ENCODE results near the gene FAM25C.
A peak's percentile ranks its signal among the peaks of the same experiment; 100 is the strongest.
"Not testable (repeated sequence)": the region's sequence is repeated elsewhere in the genome, so short reads cannot be mapped to it uniquely, and the experiment has no call there.

The FAM25C gene

DNA sequence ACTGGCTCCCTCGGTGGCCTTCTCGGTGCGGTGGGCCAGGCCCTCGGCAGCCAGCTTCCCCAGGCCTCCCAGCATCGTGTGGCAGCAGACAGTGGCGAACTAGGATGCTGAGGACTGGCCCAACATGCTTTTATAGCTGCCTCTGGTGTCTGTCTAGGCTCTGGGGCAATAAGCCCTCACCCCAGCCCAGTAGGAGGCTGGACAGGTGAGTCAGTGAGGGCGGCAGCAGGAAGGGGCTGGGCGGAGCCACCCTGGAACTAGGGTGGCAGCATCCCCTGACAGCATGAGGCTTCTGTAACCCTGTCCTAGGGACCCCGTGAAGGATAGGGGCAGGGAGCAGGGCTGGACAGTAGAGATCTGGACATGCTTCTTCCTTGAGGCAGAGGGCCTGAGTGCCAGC lies at the start of gene FAM25C:
FAM25C (minus strand) TSS at position 101 of the 400 bp plus-strand sequence; CDS start at position 75, 26 bp downstream.
- DNase-seq, result not testable (repeated sequence)

DNA sequence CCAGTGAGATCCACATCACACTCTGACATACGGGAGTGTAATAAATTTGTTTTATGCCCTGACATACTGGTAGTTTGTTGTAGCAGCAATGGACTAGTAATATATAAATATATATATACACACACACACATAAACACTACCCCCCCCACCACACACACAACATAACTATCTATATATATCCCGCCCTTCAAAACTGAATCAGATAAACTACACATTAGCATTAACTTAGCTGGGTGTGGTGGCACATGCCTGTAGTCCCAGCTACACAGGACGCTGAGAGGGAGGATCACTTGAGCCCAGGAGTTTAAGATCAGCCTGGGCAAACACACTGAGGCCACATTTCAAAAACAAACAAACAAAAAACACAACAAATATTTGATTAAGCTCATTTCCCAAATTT lies 45.0 kb upstream of the FAM25C start:
- peak; percentile 0 for DNase-seq

GRCh38 chr10:48031390-48031789 lies 31.8 kb upstream of the FAM25C start:
- peak; percentile 0 for DNase-seq

DNA sequence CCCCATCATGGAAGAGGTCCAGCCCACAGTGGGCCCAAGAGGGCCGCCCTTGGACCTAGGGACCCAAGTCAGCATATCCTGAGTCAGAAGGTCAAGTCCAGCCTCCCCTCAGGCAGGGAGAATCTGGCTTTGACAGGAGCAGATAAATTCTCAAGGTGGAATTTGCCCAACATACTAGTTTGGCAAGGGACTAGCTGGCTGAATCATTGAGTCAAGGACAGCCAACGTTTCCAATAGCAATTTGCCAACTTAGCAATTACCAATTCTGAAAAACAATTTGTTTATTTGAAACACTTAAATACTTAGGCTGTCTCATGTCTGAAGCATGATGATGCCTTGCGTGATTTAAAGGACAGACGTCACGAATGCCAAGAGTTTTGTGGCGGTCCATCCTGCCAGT lies 2.7 kb upstream of the FAM25C start:
- DNase-seq, result not testable (repeated sequence)

- DNase-seq, result not testable (repeated sequence)
These were observed 5.5 kb downstream of the FAM25C start for GRCh38 chr10:47994045-47994444.

GRCh38 chr10:47992560-47992959 lies 7.0 kb downstream of the FAM25C start:
- DNase-seq, result not testable (repeated sequence)

GRCh38 chr10:47991706-47992105 lies 7.9 kb downstream of the FAM25C start:
- DNase-seq, result not testable (repeated sequence)

- not testable (repeated sequence) for DNase-seq
These were observed 9.5 kb downstream of the FAM25C start for GRCh38 chr10:47990097-47990496.

DNA sequence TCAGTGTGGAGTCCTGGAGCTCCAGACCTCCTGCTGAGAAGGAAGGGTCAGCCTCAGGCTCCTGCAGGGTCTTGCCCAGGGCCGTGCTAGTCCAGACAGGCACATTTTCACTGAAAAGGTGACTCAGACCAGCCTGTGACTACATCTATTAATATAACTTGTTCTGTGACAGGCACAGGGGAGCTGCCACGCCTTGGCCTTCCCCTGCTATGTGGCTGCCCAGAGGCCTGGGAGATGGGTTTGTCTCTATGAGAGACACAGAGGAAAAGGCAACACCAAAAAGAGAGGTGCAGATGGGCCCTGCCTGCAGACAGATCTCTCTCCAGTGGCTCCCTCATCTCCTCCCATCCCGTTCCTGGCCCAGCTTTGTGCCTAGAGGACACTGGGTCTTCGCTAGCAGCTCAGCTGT lies 10.0 kb downstream of the FAM25C start:
- not testable (repeated sequence) for DNase-seq

DNA sequence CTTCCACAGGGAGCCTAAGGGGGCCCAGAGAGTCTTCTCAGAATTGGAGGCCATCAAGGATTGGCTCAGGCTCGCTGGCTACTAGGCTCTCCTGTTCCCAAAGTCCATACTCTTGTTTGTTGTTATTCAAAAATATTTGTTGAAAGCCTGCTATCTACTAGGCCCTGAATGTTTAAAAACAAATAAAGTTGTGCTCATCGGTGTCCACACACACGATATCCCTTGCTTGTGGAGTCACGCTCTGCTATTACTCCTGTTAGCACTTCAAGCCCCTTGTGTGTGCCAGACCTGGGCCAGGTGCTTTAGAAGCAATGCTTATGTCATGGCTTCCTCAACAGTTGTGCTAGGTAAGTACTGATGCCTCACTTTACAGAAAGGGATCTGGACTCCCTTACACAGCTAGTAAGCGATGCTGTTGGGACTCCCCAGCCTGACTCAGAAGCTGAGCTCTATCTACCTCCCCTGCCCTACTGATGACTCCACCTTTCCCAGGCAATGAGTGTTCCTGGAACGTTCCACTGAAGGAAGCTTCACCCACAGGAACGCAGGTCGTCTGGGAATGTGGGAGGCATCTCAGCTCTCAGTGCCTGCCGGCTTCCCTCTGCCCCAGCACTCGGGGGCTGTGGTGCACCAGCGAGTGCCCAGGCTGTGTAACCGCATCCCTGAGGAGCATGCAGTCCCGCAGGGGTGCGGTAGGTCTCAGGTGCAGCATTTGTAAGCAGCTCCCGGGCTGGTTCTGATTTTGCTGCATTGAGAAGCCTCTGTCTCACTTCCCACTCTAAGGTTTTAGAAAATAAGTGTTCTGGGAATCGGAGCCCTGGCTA lies 10.7 kb downstream of the FAM25C start:
- DNase-seq, result not testable (repeated sequence)

DNA sequence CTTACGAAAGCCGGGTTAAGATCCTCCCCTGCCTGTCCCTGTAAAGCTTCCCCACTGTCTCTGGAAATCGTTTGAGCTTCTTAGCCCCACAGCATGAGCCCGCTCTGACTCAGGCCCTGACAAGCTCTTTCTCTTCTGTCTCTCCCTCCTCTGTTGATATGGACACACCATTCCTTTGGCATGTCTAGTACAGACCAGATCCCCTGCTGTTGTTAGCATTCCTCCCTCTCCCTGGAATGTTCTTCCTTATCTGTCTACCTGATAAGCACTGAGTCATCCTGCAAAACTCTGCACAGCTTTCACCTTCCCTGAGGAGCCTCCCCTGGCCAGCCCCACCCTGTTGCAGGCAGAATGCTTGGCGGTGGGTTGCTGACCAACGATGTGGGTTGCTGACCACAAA lies 11.6 kb downstream of the FAM25C start:
- not testable (repeated sequence) for DNase-seq

DNA sequence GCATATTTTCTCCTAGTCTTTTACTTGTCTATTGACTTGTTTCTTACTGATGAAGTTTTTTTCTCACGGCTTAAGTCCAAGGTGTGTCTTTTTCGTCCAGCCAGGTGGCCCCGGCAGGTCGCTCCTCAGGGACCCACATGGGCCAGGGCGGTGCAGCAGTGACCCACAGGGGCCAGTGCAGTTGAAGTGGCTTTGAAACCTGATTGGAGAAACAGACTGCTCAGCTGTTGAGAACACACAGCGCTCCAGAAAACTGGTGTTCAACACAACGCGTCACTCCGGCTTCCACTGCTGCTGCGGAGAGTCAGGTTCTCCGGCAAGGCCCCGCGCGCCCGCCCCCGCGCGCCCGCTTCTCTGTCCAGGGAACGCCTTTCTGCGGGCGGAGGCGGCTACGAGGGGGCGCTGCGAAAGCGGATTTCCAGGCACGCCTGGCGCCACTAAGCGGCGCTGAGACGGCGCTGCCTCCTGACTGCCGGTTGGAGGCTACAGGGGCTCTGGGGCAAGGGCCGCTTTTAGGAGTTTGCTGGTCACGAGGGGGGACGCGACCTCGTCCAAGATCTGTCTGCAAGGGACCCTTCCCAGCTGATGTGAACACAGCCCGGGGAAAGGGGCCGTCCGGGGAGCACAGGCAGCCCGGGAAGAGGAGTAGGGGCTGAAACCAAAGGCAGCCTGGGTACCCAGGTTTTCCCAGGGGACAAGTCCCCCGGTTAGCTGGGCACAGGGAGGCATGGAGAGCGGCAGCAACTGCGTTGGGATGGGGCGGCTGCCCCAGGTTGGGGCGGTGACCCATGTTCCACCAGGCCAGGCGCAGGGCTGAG lies 13.0 kb downstream of the FAM25C start:
- DNase-seq, result not testable (repeated sequence)

- DNase-seq, result peak; percentile 16
These were observed 24.2 kb downstream of the FAM25C start for GRCh38 chr10:47975409-47975808.

- not testable (repeated sequence) for DNase-seq
These were observed 26.5 kb downstream of the FAM25C start for GRCh38 chr10:47973131-47973530.

GRCh38 chr10:47972077-47972476 lies 27.5 kb downstream of the FAM25C start:
- not testable (repeated sequence) for DNase-seq

GRCh38 chr10:47971598-47971997 lies 28.0 kb downstream of the FAM25C start:
- not testable (repeated sequence) for DNase-seq

- DNase-seq, result not testable (repeated sequence)
These were observed 29.5 kb downstream of the FAM25C start for GRCh38 chr10:47970047-47970446.

DNA sequence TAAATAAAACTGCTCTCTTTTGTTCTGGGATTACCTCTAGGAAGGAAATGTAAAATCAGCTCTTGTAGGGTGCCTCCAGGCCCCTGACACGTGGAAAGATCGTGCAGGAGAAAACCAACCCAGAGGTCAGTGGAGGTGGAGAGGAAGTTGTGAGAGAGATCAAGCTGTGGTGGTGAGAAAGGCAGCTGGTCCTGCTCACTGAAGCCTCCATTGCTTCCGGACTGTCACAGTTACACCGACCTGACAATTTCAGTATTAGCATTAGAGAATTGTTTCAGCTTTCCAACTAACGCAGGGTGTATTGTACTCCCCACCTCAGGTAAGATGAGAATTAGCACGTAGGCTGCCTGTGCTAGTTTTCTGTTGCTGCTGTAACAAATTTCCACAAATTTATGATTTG lies 30.6 kb downstream of the FAM25C start:
- DNase-seq, result not testable (repeated sequence)

- DNase-seq, result not testable (repeated sequence)
These were observed 35.1 kb downstream of the FAM25C start for GRCh38 chr10:47964280-47965063.

DNA sequence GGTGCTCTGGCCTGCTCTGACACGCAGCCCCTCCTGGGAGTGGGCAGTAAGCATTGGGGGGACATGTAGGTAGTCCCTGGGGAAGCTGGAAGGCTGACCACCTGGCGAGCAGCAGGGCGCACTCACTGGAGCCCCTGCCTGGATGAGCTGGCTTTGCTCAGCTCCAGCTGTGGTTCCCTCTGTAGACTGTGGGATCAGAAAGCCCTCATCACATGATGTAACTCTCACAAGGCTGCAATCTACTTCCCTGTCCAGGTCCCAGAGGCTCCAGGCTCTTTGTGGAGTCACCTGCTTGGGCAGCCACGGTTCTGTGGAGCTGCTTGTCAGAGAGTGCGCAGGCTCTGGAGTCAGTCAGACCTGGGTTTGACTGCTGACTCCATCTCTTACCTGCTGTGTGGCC lies 36.8 kb downstream of the FAM25C start:
- DNase-seq, result not testable (repeated sequence)

GRCh38 chr10:47960699-47961098 lies 38.9 kb downstream of the FAM25C start:
- not testable (repeated sequence) for DNase-seq

- not testable (repeated sequence) for DNase-seq
These were observed 39.9 kb downstream of the FAM25C start for GRCh38 chr10:47959677-47960076.

- not testable (repeated sequence) for DNase-seq
These were observed 42.4 kb downstream of the FAM25C start for GRCh38 chr10:47957158-47957557.
